ENCODE data around the gene AQP3. TPM values are rescaled to one million over a fixed set of nuclear protein-coding genes. Genes with fewer than 3 reads are reported as not detected.

The AQP3 gene
- total RNA-seq, 4 donors from 2014 or later, result 1.7 to 24.2 (median 13.5) TPM

GRCh38 chr9:33440204-33440603 lies 7.2 kb downstream of the AQP3 start:
- no peak for ATAC-seq
- H3K36me3 ChIP-seq, result no peaks in the 10 kb centered on the region
- intact Hi-C loops (cut with DNase I; ENCODE audit: low total_unique reads) (loop anchor here (10.0 kb wide), 1 partner anchor 65 kb away; no protein-coding TSS in a partner anchor), in situ Hi-C loops (cut with MboI; ENCODE audit: low sequenced_read_pairs in 4 of 4) (no loop called here)
- no peaks in the 10 kb centered on the region for H3K9me3 ChIP-seq
- DNase-seq, result no peak
- no peak overlapping the region for H3K4me3 ChIP-seq
- H3K4me1 ChIP-seq, result no peaks in the 10 kb centered on the region
- H3K27ac ChIP-seq, result no peak overlapping the region
- TF ChIP-seq POLR2A (IDR thresholded peaks at IDR 0.05), result no peak
- TF ChIP-seq, protein P1, sequence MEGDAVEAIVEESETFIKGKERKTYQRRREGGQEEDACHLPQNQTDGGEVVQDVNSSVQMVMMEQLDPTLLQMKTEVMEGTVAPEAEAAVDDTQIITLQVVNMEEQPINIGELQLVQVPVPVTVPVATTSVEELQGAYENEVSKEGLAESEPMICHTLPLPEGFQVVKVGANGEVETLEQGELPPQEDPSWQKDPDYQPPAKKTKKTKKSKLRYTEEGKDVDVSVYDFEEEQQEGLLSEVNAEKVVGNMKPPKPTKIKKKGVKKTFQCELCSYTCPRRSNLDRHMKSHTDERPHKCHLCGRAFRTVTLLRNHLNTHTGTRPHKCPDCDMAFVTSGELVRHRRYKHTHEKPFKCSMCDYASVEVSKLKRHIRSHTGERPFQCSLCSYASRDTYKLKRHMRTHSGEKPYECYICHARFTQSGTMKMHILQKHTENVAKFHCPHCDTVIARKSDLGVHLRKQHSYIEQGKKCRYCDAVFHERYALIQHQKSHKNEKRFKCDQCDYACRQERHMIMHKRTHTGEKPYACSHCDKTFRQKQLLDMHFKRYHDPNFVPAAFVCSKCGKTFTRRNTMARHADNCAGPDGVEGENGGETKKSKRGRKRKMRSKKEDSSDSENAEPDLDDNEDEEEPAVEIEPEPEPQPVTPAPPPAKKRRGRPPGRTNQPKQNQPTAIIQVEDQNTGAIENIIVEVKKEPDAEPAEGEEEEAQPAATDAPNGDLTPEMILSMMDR (IDR thresholded peaks at IDR 0.05 in 4 of 5, conservative IDR thresholded peaks at IDR 0.05 in 1 of 5), result no peak
- peaks cover 0 to 2% (median 0%) of the 10 kb centered on the region in 3 donors for H3K27me3 ChIP-seq

DNA sequence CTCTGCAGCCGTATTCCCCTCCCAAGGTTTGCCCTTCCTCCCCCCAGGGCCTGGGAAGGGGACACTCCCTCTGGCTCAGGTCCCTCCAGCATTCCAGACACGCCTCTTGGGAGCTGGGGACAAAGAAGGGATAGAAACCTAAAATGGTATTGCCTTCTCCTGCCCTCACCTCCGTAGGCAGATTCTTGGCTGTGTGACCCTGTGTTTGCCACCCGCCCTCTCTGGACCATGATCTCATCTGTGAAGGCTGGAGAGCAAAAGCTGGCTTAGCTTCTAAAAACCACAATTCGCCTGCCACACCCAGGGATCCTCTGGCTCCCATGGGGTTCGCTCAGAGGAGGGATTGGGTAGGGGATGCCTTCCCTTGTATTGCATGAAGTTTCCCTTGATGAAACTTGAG lies 7.7 kb downstream of the AQP3 start:
- DNase-seq (no peak), ATAC-seq (no peak)
- H3K36me3 ChIP-seq, result no peaks in the 10 kb centered on the region
- in situ Hi-C loops (cut with MboI; ENCODE audit: low sequenced_read_pairs in 4 of 4) (no loop called here), intact Hi-C loops (cut with DNase I; ENCODE audit: low total_unique reads) (loop anchor here (10.0 kb wide), 1 partner anchor 65 kb away; no protein-coding TSS in a partner anchor)
- no peak overlapping the region for H3K27ac ChIP-seq
- peaks cover 0 to 2% (median 0%) of the 10 kb centered on the region in 3 donors for H3K27me3 ChIP-seq
- TF ChIP-seq, protein P1 (IDR thresholded peaks at IDR 0.05 in 4 of 5, conservative IDR thresholded peaks at IDR 0.05 in 1 of 5), result no peak
- no peak for TF ChIP-seq POLR2A (IDR thresholded peaks at IDR 0.05)
- H3K4me3 ChIP-seq, result no peak overlapping the region
- no peaks in the 10 kb centered on the region for H3K9me3 ChIP-seq
- H3K4me1 ChIP-seq, result no peaks in the 10 kb centered on the region

DNA sequence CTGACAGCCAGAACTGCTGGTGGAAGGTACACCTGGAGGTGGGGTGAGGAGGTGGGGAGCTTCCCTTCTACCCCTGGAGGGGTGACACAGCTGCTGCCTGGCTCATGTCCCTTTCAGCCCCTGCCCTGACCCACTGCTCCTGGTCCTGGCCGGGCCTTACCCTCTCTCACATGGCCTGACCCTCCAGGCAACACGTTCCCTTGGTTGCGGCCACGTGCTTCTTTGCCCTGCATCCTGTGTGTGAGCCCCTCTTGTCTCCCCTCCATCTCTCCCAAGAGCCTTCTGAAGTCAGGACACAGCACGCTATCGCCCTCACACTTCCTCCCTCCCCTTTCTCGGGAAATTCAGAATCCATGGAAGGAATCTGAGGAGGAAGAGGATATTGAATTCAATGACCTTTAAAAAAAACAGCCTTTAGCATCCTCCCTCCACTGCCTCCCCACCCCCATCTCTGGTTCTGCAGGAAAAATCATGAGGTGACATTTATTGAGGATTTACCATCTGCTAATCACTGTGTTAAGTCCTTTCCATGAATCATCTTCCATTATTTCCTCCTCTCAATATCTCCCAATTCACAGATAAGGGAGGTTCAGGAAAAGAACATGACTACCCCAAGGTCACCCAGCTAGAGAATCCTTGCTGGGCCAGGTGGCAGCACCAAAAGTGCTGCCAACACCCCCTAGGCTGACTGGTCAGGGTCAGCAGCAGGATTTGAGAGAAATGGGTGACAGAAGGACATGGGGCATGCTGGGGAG lies 8.3 kb downstream of the AQP3 start:
- intact Hi-C loops (cut with DNase I; ENCODE audit: low total_unique reads) (no loop called here), in situ Hi-C loops (cut with MboI; ENCODE audit: low sequenced_read_pairs in 4 of 4) (no loop called here)
- Histone ChIP-seq H3K4me3 (no peak overlapping the region), H3K9me3 (no peaks in the 10 kb centered on the region), H3K4me1 (no peaks in the 10 kb centered on the region), H3K36me3 (no peaks in the 10 kb centered on the region), H3K27me3 (peaks cover 0 to 2% (median 0%) of the 10 kb centered on the region in 3 donors), H3K27ac (no peak overlapping the region)
- no peak for ATAC-seq
- no peak for TF ChIP-seq POLR2A (IDR thresholded peaks at IDR 0.05)
- TF ChIP-seq, protein P1 (IDR thresholded peaks at IDR 0.05 in 4 of 5, conservative IDR thresholded peaks at IDR 0.05 in 1 of 5), result no peak
- DNase-seq, result no peak

GRCh38 chr9:33437898-33438297 lies 9.5 kb downstream of the AQP3 start:
- DNase-seq (no peak), ATAC-seq (no peak)
- Histone ChIP-seq H3K27me3 (peaks cover 0 to 2% (median 0%) of the 10 kb centered on the region in 3 donors), H3K9me3 (no peaks in the 10 kb centered on the region), H3K4me3 (no peak overlapping the region), H3K36me3 (no peaks in the 10 kb centered on the region), H3K4me1 (no peaks in the 10 kb centered on the region), H3K27ac (no peak overlapping the region)
- intact Hi-C loops (cut with DNase I; ENCODE audit: low total_unique reads), result no loop called here
- in situ Hi-C loops (cut with MboI; ENCODE audit: low sequenced_read_pairs in 4 of 4), result no loop called here
- TF ChIP-seq, protein P1 (IDR thresholded peaks at IDR 0.05 in 4 of 5, conservative IDR thresholded peaks at IDR 0.05 in 1 of 5), result no peak
- no peak for TF ChIP-seq POLR2A (IDR thresholded peaks at IDR 0.05)

Measured in gastrocnemius medialis (tissue), 4 donors.